Stimulated activated naive CD4-positive, alpha-beta T cell treated with Interleukin-2 at 50 U/mL for 16 hours (primary cell): ENCODE measurements around the gene PLEK2.

Experiments used
- DNase-seq: peaks from one replicate; lab custom pipeline; 2025; lab: John Stamatoyannopoulos, UW

Gene PLEK2

GRCh38 chr14:67397536-67397935 lies 14.4 kb downstream of the PLEK2 start:
- DNase-seq: no peak

DNA sequence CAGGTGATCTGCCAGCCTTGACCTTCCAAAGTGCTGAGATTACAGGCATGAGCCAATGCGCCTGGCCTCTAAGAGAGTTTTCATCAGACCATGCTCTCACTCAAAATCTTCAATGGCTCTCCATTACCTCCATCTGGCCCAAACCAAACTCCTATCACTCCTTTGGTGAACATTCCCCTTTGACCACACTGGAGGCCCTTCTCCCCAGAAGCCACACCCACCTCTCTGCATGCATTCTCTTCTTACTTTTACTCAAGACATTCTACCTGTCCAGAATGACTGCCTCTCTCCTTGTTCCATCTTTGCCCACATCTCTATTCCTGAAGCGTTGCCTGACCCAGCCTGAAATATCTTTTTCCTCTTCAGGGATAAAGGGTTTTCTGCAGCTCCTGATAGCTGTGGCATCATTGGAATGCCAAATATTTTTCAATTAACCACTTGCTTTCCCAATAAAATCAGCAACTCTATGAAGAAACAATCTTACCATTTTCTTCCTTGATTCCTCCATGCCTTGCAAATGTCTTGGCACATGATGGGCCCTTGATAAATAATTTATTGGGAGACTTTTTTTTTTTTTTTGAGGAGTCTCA lies 15.5 kb downstream of the PLEK2 start:
- DNase-seq: no peak

- DNase-seq: no peak
Observed at GRCh38 chr14:67395876-67396189, 16.1 kb downstream of the PLEK2 start.

GRCh38 chr14:67395086-67395875 lies 16.7 kb downstream of the PLEK2 start:
- no peak for DNase-seq

GRCh38 chr14:67393689-67394088 lies 18.3 kb downstream of the PLEK2 start:
- no peak for DNase-seq

DNA sequence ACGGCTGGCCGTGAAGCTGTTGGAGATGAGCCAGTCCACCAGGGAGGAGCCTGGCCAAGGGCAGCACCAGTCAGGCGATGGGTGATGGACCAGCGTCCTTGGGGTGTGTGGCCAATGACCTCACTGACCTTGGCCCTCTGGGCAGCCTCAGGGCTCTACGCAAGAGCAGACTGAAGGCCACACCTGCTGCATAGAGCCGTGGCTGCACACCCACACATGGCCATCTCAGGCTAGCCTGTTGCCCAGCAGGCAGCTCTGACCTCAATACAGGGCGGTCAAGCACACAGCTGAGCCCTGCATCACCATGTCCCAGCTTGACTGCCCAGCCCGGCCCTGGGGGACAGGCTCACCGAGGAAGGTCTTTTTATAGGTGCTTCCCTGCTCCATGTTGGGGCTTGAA lies 19.2 kb downstream of the PLEK2 start:
- no peak for DNase-seq

- DNase-seq: no peak
Observed at GRCh38 chr14:67392123-67392522, 19.8 kb downstream of the PLEK2 start.

DNA sequence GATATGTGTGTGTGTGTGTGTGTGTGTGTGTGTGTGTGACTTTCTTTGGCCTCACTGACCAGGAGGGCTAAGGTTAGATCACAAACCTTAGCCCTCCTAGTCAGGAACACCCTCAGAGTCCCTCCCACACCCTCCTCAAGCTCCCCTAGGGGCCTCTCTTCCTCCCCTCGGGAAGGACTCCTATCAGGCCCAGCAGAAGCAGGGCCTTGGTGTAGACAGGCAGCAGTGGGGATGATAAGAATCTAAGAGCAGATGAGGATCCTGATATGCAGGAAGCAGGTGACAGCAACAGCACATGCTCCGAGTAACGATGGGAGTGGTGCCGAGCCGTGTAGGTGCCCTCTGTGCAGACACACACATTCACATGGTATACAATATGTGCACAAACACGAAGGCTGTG lies 20.7 kb downstream of the PLEK2 start:
- DNase-seq: no peak

- DNase-seq: no peak
Observed at GRCh38 chr14:67389811-67390534, 22.0 kb downstream of the PLEK2 start.

- no peak for DNase-seq
Observed at GRCh38 chr14:67389275-67389674, 22.7 kb downstream of the PLEK2 start.

- no peak for DNase-seq
Observed at GRCh38 chr14:67387195-67387594, 24.8 kb downstream of the PLEK2 start.

- DNase-seq: no peak
Observed at GRCh38 chr14:67385618-67386017, 26.3 kb downstream of the PLEK2 start.

DNA sequence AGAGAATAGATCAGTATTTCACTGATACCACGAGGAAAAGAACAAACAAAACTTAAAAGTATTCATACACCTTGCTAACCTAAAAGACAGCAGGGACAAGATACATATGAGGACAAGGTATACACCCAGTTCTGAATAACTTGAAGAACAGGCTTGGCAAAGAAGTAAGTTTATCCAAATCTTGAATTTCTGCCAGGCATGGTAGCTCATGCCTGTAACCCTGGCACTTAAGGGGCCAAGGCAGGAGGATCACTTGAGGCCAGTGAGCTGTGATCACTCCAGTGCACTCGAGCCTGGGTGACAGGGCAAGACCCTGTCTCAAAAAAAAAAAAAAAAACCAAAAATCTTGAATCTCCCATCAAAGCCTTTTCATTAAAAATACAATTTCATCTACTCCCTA lies 26.8 kb downstream of the PLEK2 start:
- no peak for DNase-seq

DNA sequence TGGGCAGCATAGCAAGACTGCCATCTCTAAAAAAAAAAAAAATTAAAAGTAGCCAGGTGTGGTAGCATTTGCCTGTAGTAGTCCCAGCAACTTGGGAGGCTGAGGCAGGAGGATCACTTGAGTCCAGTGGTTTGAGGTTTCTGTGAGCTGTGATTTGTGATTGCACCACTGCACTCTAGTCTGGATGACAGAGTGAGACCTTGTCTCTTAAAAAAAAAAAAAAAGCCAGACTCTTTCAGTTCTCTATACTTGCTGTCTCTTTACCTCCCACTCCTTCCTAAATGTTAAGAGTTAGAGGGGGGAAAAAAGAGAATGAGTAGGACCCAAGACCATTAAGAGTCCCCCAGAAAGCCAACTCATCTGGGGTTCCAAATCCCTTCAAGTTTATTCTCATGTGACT lies 34.0 kb downstream of the PLEK2 start:
- no peak for DNase-seq

- no peak for DNase-seq
Observed at GRCh38 chr14:67373347-67373746, 38.6 kb downstream of the PLEK2 start.

- no peak for DNase-seq
Observed at GRCh38 chr14:67372833-67373232, 39.1 kb downstream of the PLEK2 start.

- no peak for DNase-seq
Observed at GRCh38 chr14:67371247-67372148, 40.5 kb downstream of the PLEK2 start.

DNA sequence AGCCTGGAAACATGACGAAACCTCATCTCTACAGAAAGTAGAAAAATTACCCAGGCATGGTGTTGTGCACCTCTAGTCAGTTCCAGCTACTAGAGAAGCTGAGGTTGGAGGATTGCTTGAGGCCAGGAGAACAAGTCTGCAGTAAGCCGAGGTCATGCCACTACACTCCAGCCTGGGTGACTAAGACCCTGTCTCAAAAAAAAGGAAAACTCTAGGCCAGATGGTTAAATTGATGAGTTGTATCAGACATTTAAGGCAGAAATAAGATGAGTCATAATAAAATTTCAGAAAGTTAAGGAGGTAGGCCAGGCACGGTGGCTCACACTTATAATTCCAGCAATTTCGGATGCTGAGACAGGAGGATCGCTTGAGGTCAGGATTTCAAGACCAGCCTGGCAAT lies 41.1 kb downstream of the PLEK2 start:
- DNase-seq: no peak

GRCh38 chr14:67365476-67365875 lies 46.5 kb downstream of the PLEK2 start:
- DNase-seq: no peak

DNA sequence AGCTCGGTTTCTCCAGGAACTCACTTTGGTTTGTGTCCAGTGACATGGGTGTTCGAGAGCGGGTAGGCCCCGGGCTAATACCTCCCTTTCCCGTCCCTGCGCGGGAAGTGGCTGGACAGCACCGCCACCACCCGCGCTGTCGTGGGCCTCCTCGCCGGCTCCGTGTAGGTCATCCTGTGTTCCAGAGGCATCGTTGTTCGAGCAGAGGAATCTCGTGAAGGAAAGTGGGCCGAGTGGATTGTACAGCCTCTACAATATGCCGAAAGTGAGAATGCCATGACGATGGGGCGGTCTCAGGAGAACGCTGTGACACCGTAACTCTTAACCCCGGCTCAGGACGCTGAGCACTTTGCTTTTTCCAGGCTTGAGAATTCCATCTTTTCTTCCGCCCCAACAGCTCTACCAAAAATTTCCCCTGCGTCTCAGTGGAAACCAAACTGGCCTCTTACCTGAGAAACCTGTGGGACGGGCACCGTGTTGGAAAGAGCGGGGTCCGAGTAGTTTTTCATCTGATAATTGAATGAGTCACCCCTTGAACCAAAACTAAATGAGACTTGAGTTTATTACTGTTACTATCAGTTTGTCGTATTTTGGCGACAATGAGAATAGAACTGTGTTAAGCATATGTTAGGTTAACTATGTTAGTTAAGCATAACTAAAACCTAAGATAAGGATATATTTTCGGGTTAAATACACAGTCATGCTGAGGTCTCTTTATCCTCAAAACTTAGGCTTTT lies 51.3 kb downstream of the PLEK2 start:
- no peak for DNase-seq

DNA sequence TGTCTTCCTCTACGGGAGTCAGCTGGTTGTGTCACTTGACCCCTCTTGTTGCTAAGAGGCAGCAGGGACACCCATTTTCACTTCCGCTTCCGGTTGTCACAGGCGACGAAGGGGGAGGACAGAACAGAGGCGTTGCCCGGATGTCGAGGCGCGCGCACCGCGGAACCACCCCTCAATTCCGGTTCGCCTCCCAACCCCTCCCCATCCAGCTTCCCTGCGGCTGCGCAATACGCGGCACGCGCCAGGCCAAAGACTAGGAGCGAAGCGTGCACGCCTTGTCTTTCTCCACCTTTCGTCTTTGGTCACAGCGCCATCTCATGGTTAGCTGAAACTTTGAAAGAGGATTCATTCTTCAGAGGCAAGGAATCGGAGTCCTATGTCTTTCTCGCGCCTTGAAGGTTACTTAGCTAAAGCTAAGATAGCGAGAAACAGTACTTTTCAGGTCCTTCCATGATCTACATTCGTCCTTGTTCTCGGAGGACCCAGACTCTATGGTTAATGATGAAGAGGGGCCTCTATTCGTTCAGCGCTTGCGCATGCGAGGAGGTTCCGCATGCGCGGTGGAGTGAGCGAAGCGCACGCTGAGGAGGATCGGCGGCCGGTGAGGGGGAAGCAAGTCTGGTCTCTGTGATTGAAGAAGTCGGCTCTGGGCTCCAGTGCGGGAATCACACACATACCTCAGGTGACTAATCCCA lies 52.0 kb downstream of the PLEK2 start, which contains the start of the genes ATP6V1D and EIF2S1:
TSS of gene ATP6V1D (minus strand) at position 30 of the 695 bp plus-strand sequence. CDS start 106 bp downstream, outside the sequence.
TSS of gene EIF2S1 (plus strand) at position 554 of the 695 bp plus-strand sequence. CDS start 4,440 bp downstream, outside the sequence.
- peak; percentile 99 for DNase-seq
